IPS DF 6.9 (cell line): ENCODE results near the gene PKD1.

Experiments
- DNase-seq: peaks from one replicate; pipeline ENCODE4 v3.0.0-alpha.2; 2013; ENCODE audit warnings: low read depth, low spot score
- H3K27ac ChIP-seq: one replicate; pipeline ENCODE4 v1.5.1; 2013; ENCODE audit warnings: low read length, control low read depth
- H3K27me3 ChIP-seq: 2 replicates; pipeline ENCODE4 v1.6.1; 2013; ENCODE audit warnings: mild to moderate bottlenecking, low read length; ENCODE audit not compliant: control insufficient read depth, insufficient read depth
- H3K36me3 ChIP-seq: 2 replicates; pipeline ENCODE4 v1.6.1; 2013; ENCODE audit warnings: low read length; ENCODE audit not compliant: control insufficient read depth, insufficient read depth
- H3K4me1 ChIP-seq: 2 replicates; pipeline ENCODE4 v1.6.1; 2013; ENCODE audit warnings: low read length; ENCODE audit not compliant: control insufficient read depth, insufficient read depth
- H3K4me3 ChIP-seq: 2 replicates; pipeline ENCODE4 v1.5.1; 2013; ENCODE audit warnings: mild to moderate bottlenecking, low read length
- H3K9me3 ChIP-seq: 2 replicates; pipeline ENCODE4 v1.6.1; 2013; ENCODE audit warnings: low read length, inconsistent platforms; ENCODE audit not compliant: control insufficient read depth, insufficient read depth
- WGBS: extraction: QIAGEN DNeasy Blood & Tissue Kit; methylation state at CpG from one replicate; pipeline ENCODE4 v1.1.7; 2013; ENCODE audit warnings: mixed read lengths, missing lambda C conversion rate; ENCODE audit not compliant: insufficient read length, insufficient coverage; 5-methylcytosine and 5-hydroxymethylcytosine counted together

PKD1 gene

GRCh38 chr16:2074071-2074470 lies 61.6 kb downstream of the PKD1 start:
- no peaks in the 10 kb centered on the region for H3K9me3 ChIP-seq
- H3K27me3 ChIP-seq = no peaks in the 10 kb centered on the region
- H3K4me1 ChIP-seq = no peaks in the 10 kb centered on the region
- no CpG with 5 or more reads among the region's 20 CpGs for WGBS
- DNase-seq = no peak
- H3K4me3 ChIP-seq = no peak overlapping the region
- H3K27ac ChIP-seq = no peak overlapping the region
- H3K36me3 ChIP-seq = peaks cover 17% of the 10 kb centered on the region; the same call in 1 of the 2 replicates

- DNase-seq = no peak
- H3K27ac ChIP-seq = no peak overlapping the region
- no CpG with 5 or more reads among the region's 8 CpGs for WGBS
Measured at GRCh38 chr16:2072926-2073325, 62.8 kb downstream of the PKD1 start.

GRCh38 chr16:2071454-2072202 lies 64.1 kb downstream of the PKD1 start:
- no peak for DNase-seq
- Histone ChIP-seq H3K4me3 (no peak overlapping the region), H3K9me3 (no peaks in the 10 kb centered on the region), H3K4me1 (no peaks in the 10 kb centered on the region), H3K27ac (no peak overlapping the region), H3K36me3 (peaks cover 17% of the 10 kb centered on the region; the same call in 1 of the 2 replicates), H3K27me3 (no peaks in the 10 kb centered on the region)
- WGBS = no CpG with 5 or more reads among the region's 34 CpGs

More at GRCh38 chr16:2072926-2073325, 62.8 kb downstream of the PKD1 start:
- peaks cover 17% of the 10 kb centered on the region; the same call in 1 of the 2 replicates for H3K36me3 ChIP-seq
- no peaks in the 10 kb centered on the region for H3K27me3 ChIP-seq
- H3K9me3 ChIP-seq = no peaks in the 10 kb centered on the region
- no peaks in the 10 kb centered on the region for H3K4me1 ChIP-seq
- no peak overlapping the region for H3K4me3 ChIP-seq

DNA sequence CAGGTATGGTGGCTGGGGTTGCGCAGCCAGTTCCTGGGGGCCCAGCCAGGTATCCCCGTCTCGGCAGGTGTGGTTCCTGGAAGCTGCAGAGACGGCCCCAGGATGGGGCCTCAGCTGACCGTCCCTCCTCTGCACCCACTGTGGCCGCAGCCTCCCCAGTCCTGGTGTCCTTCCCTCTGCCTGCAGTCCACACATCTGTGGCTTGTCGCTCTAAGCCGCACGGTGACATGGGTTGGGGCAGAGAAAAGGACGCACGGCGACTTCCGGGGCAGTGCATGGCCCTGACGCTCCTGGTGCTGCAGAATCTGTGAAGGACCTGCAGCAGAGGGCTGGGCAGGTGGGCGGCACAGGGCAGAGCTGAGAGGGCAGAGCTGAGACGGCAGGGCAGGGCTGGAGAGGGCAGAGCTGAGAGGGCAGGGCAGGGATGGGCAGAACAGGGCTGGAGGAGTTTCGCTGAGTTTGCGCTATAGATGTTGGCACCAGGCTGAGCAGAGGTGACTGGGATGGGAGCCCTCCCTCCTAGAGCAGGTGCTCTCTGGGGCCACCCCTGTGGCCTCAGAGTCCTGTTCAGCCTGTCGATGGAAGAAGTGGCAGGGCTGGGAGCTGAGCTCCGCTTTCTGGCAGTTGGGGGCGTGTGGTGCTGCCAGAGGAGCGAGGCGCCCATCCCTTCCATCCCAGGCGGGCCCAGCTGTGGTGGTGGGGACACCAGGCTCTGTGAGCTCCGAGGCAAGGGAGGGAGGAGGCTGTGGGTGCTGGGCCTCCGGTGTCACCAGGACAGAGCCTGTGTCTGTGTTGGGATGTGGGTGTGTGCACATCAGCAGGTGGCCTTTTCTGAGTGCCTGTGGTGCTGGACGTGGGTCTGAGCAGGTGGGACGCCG lies 64.9 kb downstream of the PKD1 start:
- WGBS = no CpG with 5 or more reads among the region's 29 CpGs
- H3K4me1 ChIP-seq = no peaks in the 10 kb centered on the region
- H3K36me3 ChIP-seq = peaks cover 23% of the 10 kb centered on the region
- H3K9me3 ChIP-seq = no peaks in the 10 kb centered on the region
- no peak overlapping the region for H3K4me3 ChIP-seq
- H3K27me3 ChIP-seq = no peaks in the 10 kb centered on the region
- no peak overlapping the region for H3K27ac ChIP-seq
- no peak for DNase-seq

- H3K4me1 ChIP-seq = no peaks in the 10 kb centered on the region
- H3K27ac ChIP-seq = no peak overlapping the region
- H3K36me3 ChIP-seq = peaks cover 17% of the 10 kb centered on the region
- no peak for DNase-seq
- no peak overlapping the region for H3K4me3 ChIP-seq
- H3K27me3 ChIP-seq = no peaks in the 10 kb centered on the region
- WGBS = no CpG with 5 or more reads among the region's 11 CpGs
- H3K9me3 ChIP-seq = no peaks in the 10 kb centered on the region
Measured at GRCh38 chr16:2066139-2066538, 69.6 kb downstream of the PKD1 start.

DNA sequence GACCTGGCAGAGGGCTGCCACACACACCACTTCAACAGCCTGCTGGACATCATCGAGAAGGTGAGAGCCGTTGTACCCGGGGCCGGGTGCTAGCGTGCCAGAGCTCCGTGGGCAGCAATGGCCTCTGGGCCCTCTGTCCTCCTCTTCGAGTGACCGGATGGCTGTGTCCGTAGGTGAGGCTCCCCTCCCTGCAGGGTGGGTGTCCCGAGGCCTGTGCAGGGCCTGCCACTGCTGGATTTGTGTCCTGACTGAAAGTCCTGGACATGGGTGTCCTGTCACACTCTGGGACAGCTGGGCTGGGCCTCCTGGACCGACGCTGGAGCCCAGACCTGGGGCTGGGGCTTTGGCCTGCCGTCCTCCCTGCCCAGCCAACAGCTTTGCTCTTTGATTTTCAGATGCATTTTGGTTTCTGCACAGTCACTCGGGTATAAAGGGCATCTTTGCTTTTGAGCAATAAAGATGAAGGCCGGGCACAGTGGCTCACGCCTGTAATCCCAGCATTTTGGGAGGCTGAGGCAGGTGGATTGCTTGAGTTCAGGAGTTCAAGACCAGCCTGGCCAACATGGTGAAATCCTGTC lies 71.2 kb downstream of the PKD1 start:
- Histone ChIP-seq H3K36me3 (peaks cover 19% of the 10 kb centered on the region), H3K4me1 (no peaks in the 10 kb centered on the region), H3K4me3 (no peak overlapping the region), H3K27me3 (no peaks in the 10 kb centered on the region), H3K9me3 (no peaks in the 10 kb centered on the region), H3K27ac (no peak overlapping the region)
- no peak for DNase-seq
- WGBS = no CpG with 5 or more reads among the region's 16 CpGs

- Histone ChIP-seq H3K9me3 (no peaks in the 10 kb centered on the region), H3K36me3 (peaks cover 19% of the 10 kb centered on the region), H3K4me3 (no peak overlapping the region), H3K27me3 (no peaks in the 10 kb centered on the region), H3K27ac (no peak overlapping the region), H3K4me1 (no peaks in the 10 kb centered on the region)
- WGBS = no CpG with 5 or more reads among the region's 25 CpGs
- no peak for DNase-seq
Measured at GRCh38 chr16:2063861-2064260, 71.8 kb downstream of the PKD1 start.

DNA sequence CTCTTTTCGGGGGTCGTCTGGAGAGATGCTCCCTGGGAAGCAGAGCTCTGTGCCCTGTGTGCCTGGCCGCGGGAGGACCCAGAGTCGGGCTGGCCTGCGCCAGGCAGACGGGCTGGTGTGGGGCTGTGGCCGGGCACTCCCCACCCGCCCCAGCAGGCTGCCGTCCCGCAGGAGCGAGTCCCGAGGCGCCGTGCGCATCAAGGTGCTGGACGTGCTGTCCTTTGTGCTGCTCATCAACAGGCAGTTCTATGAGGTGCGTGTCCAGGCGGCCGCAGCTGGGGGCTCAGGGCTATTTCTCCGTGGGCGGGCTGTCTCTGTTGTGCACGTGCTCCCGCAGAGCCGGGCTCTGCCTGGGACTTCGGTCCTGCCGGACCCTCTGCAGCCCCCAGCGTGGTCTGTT lies 72.9 kb downstream of the PKD1 start:
- Histone ChIP-seq H3K4me1 (no peaks in the 10 kb centered on the region), H3K36me3 (peaks cover 19% of the 10 kb centered on the region), H3K27ac (no peak overlapping the region), H3K27me3 (no peaks in the 10 kb centered on the region), H3K9me3 (no peaks in the 10 kb centered on the region), H3K4me3 (no peak overlapping the region)
- DNase-seq = no peak
- no CpG with 5 or more reads among the region's 28 CpGs for WGBS

GRCh38 chr16:2061526-2061925 lies 74.2 kb downstream of the PKD1 start:
- H3K27me3 ChIP-seq = no peaks in the 10 kb centered on the region
- WGBS = no CpG with 5 or more reads among the region's 13 CpGs
- H3K27ac ChIP-seq = no peak overlapping the region
- no peaks in the 10 kb centered on the region for H3K9me3 ChIP-seq
- H3K36me3 ChIP-seq = peaks cover 21% of the 10 kb centered on the region
- DNase-seq = no peak
- no peaks in the 10 kb centered on the region for H3K4me1 ChIP-seq
- H3K4me3 ChIP-seq = no peak overlapping the region

GRCh38 chr16:2061023-2061422 lies 74.7 kb downstream of the PKD1 start:
- Histone ChIP-seq H3K27me3 (no peaks in the 10 kb centered on the region), H3K4me1 (no peaks in the 10 kb centered on the region), H3K36me3 (peaks cover 18% of the 10 kb centered on the region), H3K27ac (no peak overlapping the region), H3K4me3 (no peak overlapping the region), H3K9me3 (no peaks in the 10 kb centered on the region)
- no CpG with 5 or more reads among the region's 18 CpGs for WGBS
- DNase-seq = no peak
